Mucosa of descending colon (tissue), 3 donors: ENCODE data around the gene TBR1. TPM values are rescaled to one million over a fixed set of nuclear protein-coding genes. Genes with fewer than 3 reads are reported as not detected.

Source experiments
- ATAC-seq: fragments of 200-7000 bp; cut with Tn5 transposase; one replicate; pipeline ENCODE4 v1.9.1; 2020; ENCODE audit warnings: mild to moderate bottlenecking, moderate library complexity
- DNase-seq, 3 donors: peaks; one replicate each; pipeline ENCODE4 v3.0.0-alpha.2; 2020
- H3K36me3 ChIP-seq: fragments of 200-600 bp; one replicate; pipeline ENCODE4 v1.8.0; 2021; ENCODE audit warnings: low read depth, mild to moderate bottlenecking
- H3K4me1 ChIP-seq: fragments of 200-600 bp; one replicate; pipeline ENCODE4 v1.8.0; 2021; ENCODE audit warnings: low read depth, mild to moderate bottlenecking
- H3K4me3 ChIP-seq: fragments of 200-600 bp; one replicate; pipeline ENCODE4 v1.8.0; 2021; ENCODE audit warnings: mild to moderate bottlenecking
- H3K9me3 ChIP-seq: fragments of 200-600 bp; one replicate; pipeline ENCODE4 v1.8.0; 2021; ENCODE audit warnings: mild to moderate bottlenecking
- CTCF ChIP-seq: fragments of 200-600 bp; IDR thresholded peaks from one replicate; pipeline ENCODE4 v1.8.0; 2022; ENCODE audit warnings: antibody characterized with exemption, mild to moderate bottlenecking
- intact Hi-C, 2 donors: fragments of 100-400 bp; cut with DNase I in 1 of 2; cut with micrococcal nuclease in 1 of 2; formaldehyde crosslinking; loops; one replicate each; pipeline versions ENCODE4 v1.11.0 to v1.11.1; 2022; cut with DNase I, micrococcal nuclease
- total RNA-seq, 3 donors: library from RNA; stranded (reverse); fragmentation: NEBNext Ultra II Directional in 2 of 3; extraction: Animal tissue kit (Norgen Biotek cat#: 25700) in 2 of 3; gene quantifications; one replicate each; pipeline versions ENCODE4 v1.2.1 to v1.2.4, GENCODE V29; 2021 to 2023
- donor health status: DM: no; HTN: no; CAD: no; lungs with moderate emphysema.
- donor health status: DM: no; HTN: no; CAD: no.
- donor health status: DM: no; HTN: yes; CAD: no.

TBR1 gene
- total RNA-seq, 3 donors from 2014 or later: not detected

DNA sequence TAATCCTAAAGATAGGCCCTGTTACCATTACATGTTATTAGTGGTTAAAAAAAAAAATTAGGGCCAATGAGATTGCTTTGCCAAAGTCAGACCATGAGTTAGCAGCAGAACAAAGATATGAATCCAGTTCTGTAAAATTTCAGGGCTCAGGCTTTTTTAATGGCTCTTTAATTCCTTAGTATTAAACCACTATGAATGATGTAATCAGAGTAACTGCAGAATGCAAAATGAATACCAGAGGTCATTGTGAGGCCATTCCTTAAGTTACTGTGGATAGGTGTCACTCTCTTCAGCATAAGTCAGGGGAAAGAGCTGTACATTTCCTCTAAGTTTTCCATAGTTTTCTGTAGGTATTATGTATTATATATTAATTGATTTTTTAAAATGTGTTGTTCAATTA is 42.2 kb upstream of the TBR1 start:
- H3K9me3 ChIP-seq: no peaks in the 10 kb centered on the region
- ATAC-seq: no peak
- H3K4me1 ChIP-seq: no peaks in the 10 kb centered on the region
- intact Hi-C loops: no loop called here
- H3K4me3 ChIP-seq: no peak overlapping the region
- no peak for TF ChIP-seq CTCF
- no peaks in the 10 kb centered on the region for H3K36me3 ChIP-seq
- no peak for DNase-seq

DNA sequence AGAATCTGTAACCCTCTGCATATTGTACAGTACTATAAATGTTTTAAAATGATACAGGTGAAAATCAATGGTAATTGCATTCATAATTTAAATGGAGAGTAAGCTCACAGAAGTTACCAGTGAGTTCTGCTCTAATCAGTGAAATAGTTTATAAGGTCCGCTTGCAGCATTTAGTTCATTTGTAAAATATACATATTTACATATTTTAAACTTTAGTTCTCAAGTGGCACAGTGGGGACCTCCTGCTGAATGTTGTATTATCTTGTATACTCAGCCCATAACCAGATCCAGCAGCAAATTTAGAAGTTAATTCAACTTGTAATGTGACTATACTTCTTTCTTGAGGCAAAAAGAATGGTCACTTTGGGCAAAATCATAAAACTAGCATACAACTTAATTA is 41.7 kb upstream of the TBR1 start:
- H3K9me3 ChIP-seq: no peaks in the 10 kb centered on the region
- no peak for ATAC-seq
- H3K36me3 ChIP-seq: no peaks in the 10 kb centered on the region
- no peak for DNase-seq
- H3K4me1 ChIP-seq: no peaks in the 10 kb centered on the region
- intact Hi-C loops: no loop called here
- no peak for TF ChIP-seq CTCF
- H3K4me3 ChIP-seq: no peak overlapping the region

DNA sequence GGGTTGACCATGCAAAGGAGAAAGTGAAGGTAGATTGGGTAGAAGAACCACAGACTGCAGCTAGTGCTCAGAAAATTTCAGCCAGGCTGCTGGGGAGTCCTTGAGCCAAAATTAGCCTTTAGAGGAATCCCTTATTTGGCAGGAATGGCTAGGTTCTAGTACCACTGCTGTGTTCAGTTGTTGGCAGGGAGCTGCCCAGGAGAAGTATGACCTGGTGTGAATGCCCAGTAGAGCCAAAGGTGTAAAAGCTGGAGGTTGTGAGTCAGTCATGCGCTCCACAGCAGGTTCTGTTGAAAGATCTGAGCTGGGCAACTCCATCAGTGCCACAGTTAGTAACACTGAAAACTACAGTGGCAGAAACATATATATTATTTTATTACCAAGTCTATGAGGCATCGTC is 36.4 kb upstream of the TBR1 start:
- DNase-seq (no peak), ATAC-seq (no peak)
- H3K9me3 ChIP-seq: no peaks in the 10 kb centered on the region
- intact Hi-C loops: no loop called here
- no peak overlapping the region for H3K4me3 ChIP-seq
- no peaks in the 10 kb centered on the region for H3K4me1 ChIP-seq
- H3K36me3 ChIP-seq: no peaks in the 10 kb centered on the region
- TF ChIP-seq CTCF: no peak

GRCh38 chr2:161381546-161381945 is 34.6 kb upstream of the TBR1 start:
- DNase-seq: no peak
- intact Hi-C loops: no loop called here
- no peaks in the 10 kb centered on the region for H3K36me3 ChIP-seq
- no peaks in the 10 kb centered on the region for H3K4me1 ChIP-seq
- H3K4me3 ChIP-seq: no peak overlapping the region
- TF ChIP-seq CTCF: no peak
- ATAC-seq: no peak
- no peaks in the 10 kb centered on the region for H3K9me3 ChIP-seq

DNA sequence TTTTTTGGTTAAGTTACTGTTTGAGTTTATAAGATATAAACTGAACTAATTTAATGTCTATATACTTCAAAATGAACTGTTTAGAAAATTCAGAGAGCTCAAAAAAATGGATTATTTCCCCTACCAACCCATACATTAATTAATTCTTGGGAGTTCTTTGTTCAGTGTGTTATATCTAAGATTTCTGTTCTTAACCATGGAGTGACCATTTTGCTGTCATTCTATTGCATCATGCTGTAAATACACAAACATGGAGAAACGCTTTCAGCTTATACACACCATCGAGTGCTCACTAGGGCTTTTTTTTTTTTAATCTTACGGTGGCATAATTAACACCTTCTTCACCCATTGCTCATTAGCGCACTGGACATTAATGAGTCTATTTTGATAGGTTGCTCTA is 33.4 kb upstream of the TBR1 start:
- Histone ChIP-seq H3K4me3 (no peak overlapping the region), H3K9me3 (no peaks in the 10 kb centered on the region), H3K4me1 (no peaks in the 10 kb centered on the region), H3K36me3 (no peaks in the 10 kb centered on the region)
- TF ChIP-seq CTCF: no peak
- ATAC-seq (no peak), DNase-seq (no peak)
- intact Hi-C loops: no loop called here

DNA sequence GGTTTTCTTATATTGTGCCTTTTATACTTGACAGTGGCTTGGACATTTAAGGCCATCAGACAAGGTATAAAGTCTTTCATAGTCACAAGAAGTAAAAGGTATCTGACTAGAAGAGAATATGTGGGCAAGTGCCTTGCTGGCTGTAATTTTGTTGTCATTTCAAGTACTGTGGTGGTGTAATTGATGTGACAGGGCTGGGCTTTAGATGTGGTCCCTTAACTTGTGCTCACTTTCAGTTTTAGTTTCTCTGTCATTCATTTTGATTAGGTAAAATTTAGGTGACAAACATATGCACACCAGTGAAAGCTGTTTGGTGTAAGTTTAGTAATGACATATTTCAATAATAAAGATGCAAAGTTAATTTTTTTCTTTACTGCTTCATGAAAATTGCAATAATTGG is 31.2 kb upstream of the TBR1 start:
- TF ChIP-seq CTCF: no peak
- H3K36me3 ChIP-seq: no peaks in the 10 kb centered on the region
- no peaks in the 10 kb centered on the region for H3K9me3 ChIP-seq
- no peak for ATAC-seq
- no peak for DNase-seq
- no peaks in the 10 kb centered on the region for H3K4me1 ChIP-seq
- intact Hi-C loops: no loop called here
- no peak overlapping the region for H3K4me3 ChIP-seq
